IMR-90 (cell line): Measurements from ENCODE around the gene PRKG2. TPM values are rescaled to one million over a fixed set of nuclear protein-coding genes. Genes with fewer than 3 reads are reported as not detected.

Source experiments
- ATAC-seq: fragments of 200-7000 bp; cut with Tn5 transposase; 2 replicates; pipeline ENCODE4 v1.9.1; 2020; ENCODE audit warnings: low read depth, mild to moderate bottlenecking, moderate library complexity
- BruUV-seq: library from RNA; stranded (reverse); fragments of 400-500 nt; replicated peaks from 2 replicates; lab custom pipeline; 2021; lab: Mats Ljungman, UMichigan
- CTCF ChIA-PET: fragments of 300-600 bp; formaldehyde crosslinking; extraction: SDS; loops from one replicate; lab custom pipeline; 2021; ENCODE audit warnings: antibody characterized with exemption; lab: Yijun Ruan, JAX
- POLR2A ChIA-PET: fragments of 300-600 bp; sonication (Branson Sonifier 250); formaldehyde crosslinking; loops from one replicate; lab custom pipeline; 2022; ENCODE audit warnings: antibody characterized with exemption; ENCODE audit not compliant: unreplicated experiment; lab: Charles Lee
- DNase-seq: peaks from one replicate; pipeline ENCODE4 v3.0.0; 2013
- H2AFZ ChIP-seq: replicated peaks from 2 replicates; pipeline ENCODE3; 2013; ENCODE audit warnings: low read length, mild to moderate bottlenecking; ENCODE audit not compliant: poor library complexity
- H2AK5ac ChIP-seq: 2 replicates; pipeline ENCODE4 v1.6.1; 2013; ENCODE audit warnings: low read depth, low read length, inconsistent platforms
- H2AK9ac ChIP-seq: replicated peaks from 2 replicates; pipeline ENCODE3; 2013; ENCODE audit warnings: mild to moderate bottlenecking, low read depth, low read length, moderate library complexity; ENCODE audit not compliant: poor library complexity
- H2BK120ac ChIP-seq: 2 replicates; pipeline ENCODE4 v1.6.1; 2013; ENCODE audit warnings: low read depth, low read length, inconsistent platforms
- H2BK15ac ChIP-seq: 3 replicates; pipeline ENCODE4 v1.6.1; 2013; ENCODE audit warnings: low read depth, low read length, inconsistent platforms
- H2BK20ac ChIP-seq: 2 replicates; pipeline ENCODE4 v1.6.1; 2013; ENCODE audit warnings: low read depth, mild to moderate bottlenecking, inconsistent platforms, low read length, moderate library complexity
- H2BK5ac ChIP-seq: 2 replicates; pipeline ENCODE4 v1.6.1; 2013; ENCODE audit warnings: mild to moderate bottlenecking, low read depth, low read length, inconsistent platforms; ENCODE audit not compliant: poor library complexity, severe bottlenecking
- H3K14ac ChIP-seq: replicated peaks from 2 replicates; pipeline ENCODE4 v1.6.1; 2013; ENCODE audit warnings: low read depth, low read length, inconsistent platforms
- H3K18ac ChIP-seq: 2 replicates; pipeline ENCODE4 v1.6.1; 2013; ENCODE audit warnings: low read depth, low read length, control low read depth
- H3K23ac ChIP-seq: 2 replicates; pipeline ENCODE4 v1.6.1; 2013; ENCODE audit warnings: low read depth, low read length, inconsistent platforms
- H3K27ac ChIP-seq: 2 replicates; pipeline ENCODE4 v1.5.1; 2013; ENCODE audit warnings: mild to moderate bottlenecking, control low read depth, low read length; ENCODE audit not compliant: insufficient read depth
- H3K27me3 ChIP-seq: 2 replicates; pipeline ENCODE4 v1.6.1; 2013; ENCODE audit warnings: low read length; ENCODE audit not compliant: control insufficient read depth, insufficient read depth
- H3K36me3 ChIP-seq: 2 replicates; pipeline ENCODE4 v1.6.1; 2013; ENCODE audit warnings: low read length, mixed read lengths; ENCODE audit not compliant: control insufficient read depth, insufficient read depth
- H3K4ac ChIP-seq: 2 replicates; pipeline ENCODE4 v1.6.1; 2013; ENCODE audit warnings: low read depth, low read length, inconsistent platforms
- H3K4me1 ChIP-seq: 2 replicates; pipeline ENCODE4 v1.6.1; 2013; ENCODE audit warnings: low read length, mixed read lengths; ENCODE audit not compliant: control insufficient read depth, insufficient read depth
- H3K4me2 ChIP-seq: 2 replicates; pipeline ENCODE4 v1.6.1; 2013; ENCODE audit warnings: low read depth, mild to moderate bottlenecking, control low read depth, low read length, moderate library complexity
- H3K4me3 ChIP-seq: 2 replicates; pipeline ENCODE4 v1.5.1; 2013; ENCODE audit warnings: low read depth, mild to moderate bottlenecking, control low read depth, low read length, moderate library complexity; ENCODE audit not compliant: insufficient read depth
- H3K56ac ChIP-seq: 2 replicates; pipeline ENCODE4 v1.6.1; 2013; ENCODE audit warnings: low read length, inconsistent platforms; ENCODE audit not compliant: insufficient read depth; ENCODE audit errors: extremely low read depth
- H3K79me1 ChIP-seq, 2 experiments: 2 replicates each; pipeline ENCODE4 v1.6.1; 2013; ENCODE audit warnings: low read length in 2 of 2, inconsistent platforms in 1 of 2, low read depth in 1 of 2
- H3K9ac ChIP-seq: 2 replicates; pipeline ENCODE4 v1.6.1; 2013; ENCODE audit warnings: low read depth, low read length, control low read depth
- H3K9me1 ChIP-seq: 2 replicates; pipeline ENCODE4 v1.6.1; 2013; ENCODE audit warnings: low read length, inconsistent platforms; ENCODE audit not compliant: insufficient read depth
- H3K9me3 ChIP-seq: 2 replicates; pipeline ENCODE4 v1.6.1; 2013; ENCODE audit warnings: low read length; ENCODE audit not compliant: control insufficient read depth, insufficient read depth
- H4K20me1 ChIP-seq: 2 replicates; pipeline ENCODE4 v1.6.1; 2013; ENCODE audit warnings: low read length, inconsistent platforms; ENCODE audit not compliant: insufficient read depth
- H4K5ac ChIP-seq: 2 replicates; pipeline ENCODE4 v1.6.1; 2013; ENCODE audit warnings: mild to moderate bottlenecking, low read depth, low read length, control low read depth
- H4K8ac ChIP-seq, 2 experiments: 2 replicates each; pipeline ENCODE4 v1.6.1; 2013; ENCODE audit warnings: low read depth in 2 of 2, low read length in 2 of 2, control low read depth in 1 of 2, inconsistent platforms in 1 of 2
- H4K91ac ChIP-seq: 2 replicates; pipeline ENCODE4 v1.6.1; 2013; ENCODE audit warnings: low read depth, low read length, inconsistent platforms; ENCODE audit not compliant: insufficient read depth
- BHLHE40 ChIP-seq: fragments of 150-350 bp; IDR thresholded peaks from 2 replicates; pipeline ENCODE4 v1.6.1; 2016; ENCODE audit warnings: mild to moderate bottlenecking, low read depth, low read length
- CTCF ChIP-seq: conservative IDR thresholded peaks from 2 replicates; pipeline ENCODE4 v1.5.1; 2012; ENCODE audit warnings: mild to moderate bottlenecking, low read depth, low read length, improper control_type of control experiment
- MAFK ChIP-seq: IDR thresholded peaks from 2 replicates; pipeline ENCODE4 v1.6.1; 2012; ENCODE audit warnings: low read depth, low read length, improper control_type of control experiment
- NFE2L2 ChIP-seq: fragments of 150-350 bp; IDR thresholded peaks from 2 replicates; pipeline ENCODE4 v1.6.1; 2016; ENCODE audit warnings: low read depth, mild to moderate bottlenecking, low read length
- WGBS, 2 experiments: methylation state at CpG; one replicate each; pipeline versions ENCODE4 v1.1.5 to v1.1.7; 2013; ENCODE audit warnings: missing lambda C conversion rate in 2 of 2; ENCODE audit not compliant: insufficient read length in 1 of 2; ENCODE audit errors: extremely low coverage in 2 of 2; 5-methylcytosine and 5-hydroxymethylcytosine counted together
- dilution Hi-C: fragments of 300-500 bp; cut with HindIII; formaldehyde crosslinking; loops from one replicate; pipeline ENCODE4 v1.14.3; 2018; ENCODE audit warnings: low sequenced_read_pairs; ENCODE audit not compliant: unreplicated experiment
- in situ Hi-C: fragments of 300-500 bp; cut with MboI; formaldehyde crosslinking; loops from 3 replicates; pipeline ENCODE4 v1.14.3; 2019; ENCODE audit warnings: low sequenced_read_pairs, inconsistent platforms, mixed read lengths
- intact Hi-C: fragments of 100-400 bp; cut with micrococcal nuclease; formaldehyde crosslinking; loops from 2 replicates; pipeline ENCODE4 v1.10.0; 2022
- polyA plus RNA-seq, 3 experiments: library from polyadenylated mRNA; depleted of rRNA; stranded (reverse); fragments of >200 nt; gene quantifications; 2 replicates each; pipeline ENCODE4 v1.2.3, GENCODE V29; 2012; ENCODE audit warnings: low replicate concordance in 1 of 3
- total RNA-seq: library from RNA; depleted of rRNA; stranded (reverse); fragments of >200 nt; gene quantifications from 2 replicates; pipeline ENCODE4 v1.2.3, GENCODE V29; 2012

PRKG2 gene
- total and polyA plus RNA-seq, 2 of the 4 experiments (the other 2 are of a cell fraction): 0.44 to 2.0 TPM

- Histone ChIP-seq H3K27me3 (no peaks in the 10 kb centered on the region), H3K23ac (no peak overlapping the region), H4K8ac (no peak overlapping the region), H3K9me1 (peaks cover 9% of the 10 kb centered on the region), H2AK5ac (peak overlapping the region; percentile 5; the same call in 1 of the 2 replicates), H3K18ac (no peak overlapping the region), H4K5ac (no peak overlapping the region), H2BK15ac (0 out of 3 replicates have a peak overlapping the region, but pooled peaks have one; percentile 63), H3K4me3 (no peak overlapping the region), H3K4me1 (peaks cover 5% of the 10 kb centered on the region), H2BK20ac (no peak overlapping the region), H4K20me1 (no peaks in the 10 kb centered on the region), H3K36me3 (no peaks in the 10 kb centered on the region), H2AK9ac (no peak overlapping the region), H2AFZ (no peak overlapping the region), H2BK120ac (no peak overlapping the region), H3K4ac (peak overlapping the region; percentile 59; the same call in 1 of the 2 replicates), H3K9me3 (no peaks in the 10 kb centered on the region), H3K56ac (no peak overlapping the region), H2BK5ac (no peak overlapping the region), H3K27ac (no peak overlapping the region), H4K91ac (no peak overlapping the region), H3K4me2 (no peak overlapping the region), H3K79me1 (no peaks in the 10 kb centered on the region), H3K9ac (no peak overlapping the region), H3K14ac (no peak overlapping the region)
- BruUV-seq: no TSS peak
- dilution Hi-C loops: no loop called here
- ChIA-PET CTCF (interaction anchor here (0.7 kb wide), 1 partner anchor 158 kb away, joined by 3 read pairs; no protein-coding TSS in a partner anchor), POLR2A (interaction anchor here (0.6 kb wide), 1 partner anchor 19 kb away, joined by 3 read pairs; no protein-coding TSS in a partner anchor)
- WGBS, 2 experiments: no CpG with 5 or more reads among the region's 10 CpGs
- intact Hi-C loops: no loop called here
- TF ChIP-seq BHLHE40 (no peak), MAFK (no peak), CTCF (peak; percentile 33; the same call in 1 of the 2 replicates), NFE2L2 (no peak)
- ATAC-seq (no peak), DNase-seq (no peak)
- in situ Hi-C loops: no loop called here
These were observed 45.5 kb upstream of the PRKG2 start for GRCh38 chr4:81260443-81261101.
